HepG2 (cell line): ENCODE results near the gene GGTA1. TPM values are rescaled to one million over a fixed set of nuclear protein-coding genes. Genes with fewer than 3 reads are reported as not detected.
A peak's percentile ranks its signal among the peaks of the same experiment; 100 is the strongest.

Experiments
- BRCA1 ChIP-seq: sonication (generic); formaldehyde crosslinking; IDR thresholded peaks from 2 replicates; pipeline ENCODE4 v1.4.0; 2020; ENCODE audit warnings: missing genetic modification reagents
- DRAP1 ChIP-seq: IDR thresholded peaks from 2 replicates; pipeline ENCODE4 v1.6.1; 2016; ENCODE audit warnings: missing genetic modification reagents, missing compliant biosample characterization
- HOXA7 ChIP-seq: sonication (generic); formaldehyde crosslinking; IDR thresholded peaks from 2 replicates; pipeline ENCODE4 v1.8.1; 2022; ENCODE audit warnings: mild to moderate bottlenecking, missing genetic modification reagents, moderate library complexity
- KDM5A ChIP-seq: fragments of 200-600 bp; sonication (generic); IDR thresholded peaks from 2 replicates; pipeline ENCODE4 v1.7.0; 2018; ENCODE audit warnings: antibody characterized with exemption, mild to moderate bottlenecking, low read length, borderline replicate concordance
- KLF15 ChIP-seq: sonication (generic); formaldehyde crosslinking; IDR thresholded peaks from 2 replicates; pipeline ENCODE4 v1.8.1; 2023; ENCODE audit warnings: borderline replicate concordance, mild to moderate bottlenecking, inconsistent platforms, missing genetic modification reagents, mixed read lengths
- LCORL ChIP-seq, 2 experiments: fragments of 450-650 bp in 1 of 2; sonication (generic) in 1 of 2; formaldehyde crosslinking in 1 of 2; IDR thresholded peaks; 2 replicates each; pipeline versions ENCODE4 v1.5.0 to v1.6.1; 2017 to 2020; ENCODE audit warnings: antibody characterized with exemption in 1 of 2, missing genetic modification reagents in 1 of 2
- MED13 ChIP-seq: sonication (generic); formaldehyde crosslinking; IDR thresholded peaks from 2 replicates; pipeline ENCODE4 v1.5.0; 2020; ENCODE audit warnings: missing genetic modification reagents
- PITX1 ChIP-seq: sonication (generic); formaldehyde crosslinking; IDR thresholded peaks from 2 replicates; pipeline ENCODE4 v1.5.1; 2020; ENCODE audit warnings: mild to moderate bottlenecking, missing genetic modification reagents
- PLRG1 ChIP-seq: fragments of 450-650 bp; conservative IDR thresholded peaks from 2 replicates; pipeline ENCODE4 v1.6.1; 2016
- PTBP1 ChIP-seq: fragments of 200-400 bp; formaldehyde crosslinking; IDR thresholded peaks from 2 replicates; pipeline ENCODE4 v1.6.1; 2018; ENCODE audit warnings: low read length, low read depth; ENCODE audit not compliant: poor library complexity, severe bottlenecking
- TCF7 ChIP-seq: sonication (generic); IDR thresholded peaks from 2 replicates; pipeline ENCODE4 v1.6.1; 2016; ENCODE audit warnings: antibody characterized with exemption, low read depth
- TP53 ChIP-seq: sonication (generic); formaldehyde crosslinking; conservative IDR thresholded peaks from 2 replicates; pipeline ENCODE4 v1.4.0; 2020; ENCODE audit warnings: missing genetic modification reagents
- ZNF136 ChIP-seq: sonication (generic); formaldehyde crosslinking; IDR thresholded peaks from 2 replicates; pipeline ENCODE4 v1.8.1; 2022; ENCODE audit warnings: low read depth, mild to moderate bottlenecking, moderate library complexity, missing genetic modification reagents
- ZNF33A ChIP-seq: sonication (generic); formaldehyde crosslinking; IDR thresholded peaks from 2 replicates; pipeline ENCODE4 v1.5.1; 2020; ENCODE audit warnings: missing genetic modification reagents, mild to moderate bottlenecking, moderate library complexity, borderline replicate concordance
- ZNF577 ChIP-seq: sonication (generic); formaldehyde crosslinking; IDR thresholded peaks from 2 replicates; pipeline ENCODE4 v1.4.0; 2020; ENCODE audit warnings: mild to moderate bottlenecking, low read depth, missing genetic modification reagents, borderline replicate concordance
- ZNF609 ChIP-seq: sonication (generic); formaldehyde crosslinking; IDR thresholded peaks from 2 replicates; pipeline ENCODE4 v1.4.0; 2020; ENCODE audit warnings: mild to moderate bottlenecking, missing genetic modification reagents, borderline replicate concordance
- ZNF777 ChIP-seq: sonication (generic); formaldehyde crosslinking; IDR thresholded peaks from 2 replicates; pipeline ENCODE4 v1.4.0; 2020; ENCODE audit warnings: missing genetic modification reagents
- polyA plus RNA-seq, 8 experiments: library from polyadenylated mRNA; depleted of rRNA in 3 of 8; stranded (reverse) in 7 of 8; unstranded in 1 of 8; fragments of >200 nt; fragmentation: Illumina TruSeq in 4 of 8; extraction: Trizol in 4 of 8; gene quantifications; 2 replicates each; pipeline versions ENCODE4 v1.2.1 to v1.2.3, GENCODE V29; 2011 to 2016; ENCODE audit warnings: low read depth in 4 of 8, missing spikeins in 1 of 8, mixed read lengths in 1 of 8; ENCODE audit not compliant: insufficient read depth in 1 of 8
- total RNA-seq, 5 experiments: library from RNA; depleted of rRNA; stranded (reverse); fragments of >200 nt; fragmentation: Illumina TruSeq; extraction: Trizol; gene quantifications; 2 replicates each; pipeline ENCODE4 v1.2.3, GENCODE V29; 2016; ENCODE audit warnings: low read depth in 1 of 5
- TF ChIP-seq, protein P1 (sequence below): sonication (generic); formaldehyde crosslinking; IDR thresholded peaks from 2 replicates; pipeline ENCODE4 v1.4.0; 2020; ENCODE audit warnings: missing genetic modification reagents
- TF ChIP-seq, protein P2 (sequence below): sonication (generic); formaldehyde crosslinking; IDR thresholded peaks from 2 replicates; pipeline ENCODE4 v1.4.0; 2020; ENCODE audit warnings: missing genetic modification reagents
- TF ChIP-seq, protein P3 (sequence below): sonication (generic); formaldehyde crosslinking; IDR thresholded peaks from 2 replicates; pipeline ENCODE4 v1.4.0; 2020; ENCODE audit warnings: mild to moderate bottlenecking, missing genetic modification reagents

Gene GGTA1
- total and polyA plus RNA-seq, 2 of the 13 experiments (the other 11 are each of a cell fraction or from before 2014, with no cell fraction given): not detected

GRCh38 chr9:121424024-121424432, 75.6 kb downstream of the GGTA1 start (continued):
- TF ChIP-seq HOXA7 (CRISPR knock-in tag): no peak
- TF ChIP-seq LCORL (IDR thresholded peaks at IDR 0.05): no peak
- TF ChIP-seq LCORL (CRISPR knock-in tag; IDR thresholded peaks at IDR 0.05): peak; percentile 66; the same call in 1 of the 2 replicates
- TF ChIP-seq TP53 (CRISPR knock-in tag): 0 out of 2 replicates have a peak, but pooled peaks have one; percentile 82
- TF ChIP-seq, protein P1, sequence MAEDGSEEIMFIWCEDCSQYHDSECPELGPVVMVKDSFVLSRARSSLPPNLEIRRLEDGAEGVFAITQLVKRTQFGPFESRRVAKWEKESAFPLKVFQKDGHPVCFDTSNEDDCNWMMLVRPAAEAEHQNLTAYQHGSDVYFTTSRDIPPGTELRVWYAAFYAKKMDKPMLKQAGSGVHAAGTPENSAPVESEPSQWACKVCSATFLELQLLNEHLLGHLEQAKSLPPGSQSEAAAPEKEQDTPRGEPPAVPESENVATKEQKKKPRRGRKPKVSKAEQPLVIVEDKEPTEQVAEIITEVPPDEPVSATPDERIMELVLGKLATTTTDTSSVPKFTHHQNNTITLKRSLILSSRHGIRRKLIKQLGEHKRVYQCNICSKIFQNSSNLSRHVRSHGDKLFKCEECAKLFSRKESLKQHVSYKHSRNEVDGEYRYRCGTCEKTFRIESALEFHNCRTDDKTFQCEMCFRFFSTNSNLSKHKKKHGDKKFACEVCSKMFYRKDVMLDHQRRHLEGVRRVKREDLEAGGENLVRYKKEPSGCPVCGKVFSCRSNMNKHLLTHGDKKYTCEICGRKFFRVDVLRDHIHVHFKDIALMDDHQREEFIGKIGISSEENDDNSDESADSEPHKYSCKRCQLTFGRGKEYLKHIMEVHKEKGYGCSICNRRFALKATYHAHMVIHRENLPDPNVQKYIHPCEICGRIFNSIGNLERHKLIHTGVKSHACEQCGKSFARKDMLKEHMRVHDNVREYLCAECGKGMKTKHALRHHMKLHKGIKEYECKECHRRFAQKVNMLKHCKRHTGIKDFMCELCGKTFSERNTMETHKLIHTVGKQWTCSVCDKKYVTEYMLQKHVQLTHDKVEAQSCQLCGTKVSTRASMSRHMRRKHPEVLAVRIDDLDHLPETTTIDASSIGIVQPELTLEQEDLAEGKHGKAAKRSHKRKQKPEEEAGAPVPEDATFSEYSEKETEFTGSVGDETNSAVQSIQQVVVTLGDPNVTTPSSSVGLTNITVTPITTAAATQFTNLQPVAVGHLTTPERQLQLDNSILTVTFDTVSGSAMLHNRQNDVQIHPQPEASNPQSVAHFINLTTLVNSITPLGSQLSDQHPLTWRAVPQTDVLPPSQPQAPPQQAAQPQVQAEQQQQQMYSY: no peak
- TF ChIP-seq KDM5A: no peak
- TF ChIP-seq TCF7: peak; percentile 95
- TF ChIP-seq, protein P2, sequence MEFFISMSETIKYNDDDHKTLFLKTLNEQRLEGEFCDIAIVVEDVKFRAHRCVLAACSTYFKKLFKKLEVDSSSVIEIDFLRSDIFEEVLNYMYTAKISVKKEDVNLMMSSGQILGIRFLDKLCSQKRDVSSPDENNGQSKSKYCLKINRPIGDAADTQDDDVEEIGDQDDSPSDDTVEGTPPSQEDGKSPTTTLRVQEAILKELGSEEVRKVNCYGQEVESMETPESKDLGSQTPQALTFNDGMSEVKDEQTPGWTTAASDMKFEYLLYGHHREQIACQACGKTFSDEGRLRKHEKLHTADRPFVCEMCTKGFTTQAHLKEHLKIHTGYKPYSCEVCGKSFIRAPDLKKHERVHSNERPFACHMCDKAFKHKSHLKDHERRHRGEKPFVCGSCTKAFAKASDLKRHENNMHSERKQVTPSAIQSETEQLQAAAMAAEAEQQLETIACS: no peak
- TF ChIP-seq, protein P3, sequence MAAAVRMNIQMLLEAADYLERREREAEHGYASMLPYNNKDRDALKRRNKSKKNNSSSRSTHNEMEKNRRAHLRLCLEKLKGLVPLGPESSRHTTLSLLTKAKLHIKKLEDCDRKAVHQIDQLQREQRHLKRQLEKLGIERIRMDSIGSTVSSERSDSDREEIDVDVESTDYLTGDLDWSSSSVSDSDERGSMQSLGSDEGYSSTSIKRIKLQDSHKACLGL (CRISPR knock-in tag): no peak
- TF ChIP-seq PITX1 (CRISPR knock-in tag): peak; percentile 98
- TF ChIP-seq DRAP1 (CRISPR knock-in tag): no peak
- no peak for TF ChIP-seq ZNF33A (CRISPR knock-in tag)
- no peak for TF ChIP-seq BRCA1 (CRISPR knock-in tag)
- no peak for TF ChIP-seq PTBP1
- TF ChIP-seq ZNF609 (CRISPR knock-in tag): peak; percentile 96
- no peak for TF ChIP-seq PLRG1
- TF ChIP-seq KLF15 (CRISPR knock-in tag): no peak
- 0 out of 2 replicates have a peak, but pooled peaks have one; percentile 39 for TF ChIP-seq MED13 (CRISPR knock-in tag)
- no peak for TF ChIP-seq ZNF577 (CRISPR knock-in tag)
- TF ChIP-seq ZNF136 (CRISPR knock-in tag): no peak
- no peak for TF ChIP-seq ZNF777 (CRISPR knock-in tag)
